Natural killer cell (primary cell): Measurements from ENCODE around the gene PITPNC1. TPM values are rescaled to one million over a fixed set of nuclear protein-coding genes. Genes with fewer than 3 reads are reported as not detected.

Experiments
- ATAC-seq, 3 donors: fragments of 150-1000 bp in 2 of 3; fragments of 200-7000 bp in 1 of 3; cut with Tn5 transposase; 1 replicate in 1 of 3; 2 replicates in 2 of 3; pipeline ENCODE4 v1.10.0; 2021; ENCODE audit warnings: mild to moderate bottlenecking in 2 of 3, moderate library complexity in 2 of 3
- DNase-seq, 2 donors: peaks; one replicate each; pipeline versions ENCODE4 v3.0.0 to v3.0.0-alpha.2; 2013 to 2021; ENCODE audit warnings: mixed read lengths in 1 of 2
- H3K27ac ChIP-seq: one replicate; pipeline ENCODE4 v1.5.1; 2013; ENCODE audit warnings: mild to moderate bottlenecking, low read length
- H3K27me3 ChIP-seq: one replicate; pipeline ENCODE4 v1.6.1; 2013; ENCODE audit warnings: low read length; ENCODE audit not compliant: control insufficient read depth, insufficient read depth
- H3K36me3 ChIP-seq: one replicate; pipeline ENCODE4 v1.6.1; 2013; ENCODE audit warnings: low read length; ENCODE audit not compliant: control insufficient read depth, insufficient read depth
- H3K4me1 ChIP-seq: one replicate; pipeline ENCODE4 v1.6.1; 2013; ENCODE audit warnings: low read length; ENCODE audit not compliant: control insufficient read depth, insufficient read depth
- H3K4me3 ChIP-seq: one replicate; pipeline ENCODE4 v1.5.1; 2013; ENCODE audit warnings: low read length
- H3K9me3 ChIP-seq: one replicate; pipeline ENCODE4 v1.6.1; 2013; ENCODE audit warnings: low read length; ENCODE audit not compliant: control insufficient read depth, insufficient read depth
- H3K27ac Mint-ChIP-seq, 2 donors: one replicate each; pipeline ENCODE4 v1.8.0; 2022; ENCODE audit warnings: mild to moderate bottlenecking in 2 of 2, mixed read lengths in 2 of 2, moderate library complexity in 1 of 2
- H3K27me3 Mint-ChIP-seq, 2 donors: one replicate each; pipeline ENCODE4 v1.8.0; 2022; ENCODE audit warnings: low read depth in 2 of 2, mixed read lengths in 2 of 2
- H3K36me3 Mint-ChIP-seq: one replicate; pipeline ENCODE4 v1.8.0; 2022; ENCODE audit warnings: mixed read lengths
- H3K4me1 Mint-ChIP-seq, 2 donors: one replicate each; pipeline ENCODE4 v1.8.0; 2022; ENCODE audit warnings: mixed read lengths in 2 of 2
- H3K4me3 Mint-ChIP-seq: one replicate; pipeline ENCODE4 v1.8.0; 2022; ENCODE audit warnings: mild to moderate bottlenecking, moderate library complexity, mixed read lengths
- H3K9me3 Mint-ChIP-seq, 2 donors: one replicate each; pipeline ENCODE4 v1.8.0; 2022; ENCODE audit warnings: mixed read lengths in 2 of 2
- WGBS: methylation state at CpG from one replicate; pipeline ENCODE4 v1.1.7; 2013; ENCODE audit warnings: missing lambda C conversion rate; ENCODE audit not compliant: insufficient coverage; 5-methylcytosine and 5-hydroxymethylcytosine counted together
- intact Hi-C: fragments of 100-400 bp; cut with micrococcal nuclease; formaldehyde crosslinking; loops from one replicate; pipeline ENCODE4 v1.14.2; 2022
- total RNA-seq, 4 donors: library from RNA; stranded (reverse); fragments of 120-200 nt in 1 of 4; gene quantifications; one replicate each; pipeline versions ENCODE4 v1.2.3 to v1.2.4, GENCODE V29; 2013 to 2022
- TF ChIP-seq, protein P1 (sequence below): fragments of 200-600 bp; IDR thresholded peaks from one replicate; pipeline ENCODE4 v1.8.0; 2022; ENCODE audit warnings: antibody characterized with exemption

Gene PITPNC1
- total RNA-seq, 3 donors from 2014 or later (not counting 1 experiment from before 2014, with no cell fraction given), result 150 to 185 (median 169) TPM

DNA sequence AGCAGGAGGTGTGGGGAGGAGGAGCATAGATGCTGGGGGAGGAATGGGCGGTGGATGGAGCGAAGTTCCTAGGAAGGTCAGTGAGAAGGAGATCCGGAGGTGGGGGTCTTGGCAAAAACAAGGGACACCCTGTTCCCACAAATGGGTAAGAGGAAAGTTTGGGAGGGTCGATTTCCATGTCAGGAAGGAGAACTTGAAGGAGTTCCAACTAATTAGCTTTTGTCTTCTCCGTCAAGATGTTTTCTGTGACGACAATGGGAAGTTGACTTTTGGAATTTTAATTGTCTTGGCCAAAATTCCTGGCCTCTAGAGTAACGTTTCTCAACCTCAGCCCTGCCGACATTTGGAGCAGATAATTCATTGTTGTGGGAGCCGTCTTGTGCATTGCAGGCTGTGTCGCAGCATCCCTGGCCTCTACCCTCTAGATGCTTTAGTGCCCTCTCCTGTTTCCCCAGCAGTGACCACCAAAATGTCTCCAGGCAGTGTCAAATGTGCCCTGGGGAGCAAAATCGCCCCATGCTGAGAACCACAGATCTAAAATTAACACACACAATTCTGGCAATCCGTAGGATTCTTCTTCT lies 97.1 kb downstream of the PITPNC1 start:
- WGBS, result 85% methylated on average over 12 of the region's 12 CpGs
- DNase-seq (peak in 1 of 2 donors; percentile 34), ATAC-seq (no peak)
- Mint-ChIP-seq H3K9me3 (no peaks in the 10 kb centered on the region), H3K27me3 (no peaks in the 10 kb centered on the region), H3K27ac (peak overlapping the region; percentile 89 to 94), H3K4me3 (peak overlapping the region; percentile 65), H3K36me3 (no peaks in the 10 kb centered on the region), H3K4me1 (peaks cover 64 to 68% of the 10 kb centered on the region in 2 donors)
- no peaks in the 10 kb centered on the region for H3K27me3 ChIP-seq
- no peaks in the 10 kb centered on the region for H3K9me3 ChIP-seq
- intact Hi-C loops, result loop anchor here (2.0 kb wide), 1 partner anchor 87 kb away; no protein-coding TSS in a partner anchor
- H3K4me3 ChIP-seq, result no peak overlapping the region
- TF ChIP-seq, protein P1, sequence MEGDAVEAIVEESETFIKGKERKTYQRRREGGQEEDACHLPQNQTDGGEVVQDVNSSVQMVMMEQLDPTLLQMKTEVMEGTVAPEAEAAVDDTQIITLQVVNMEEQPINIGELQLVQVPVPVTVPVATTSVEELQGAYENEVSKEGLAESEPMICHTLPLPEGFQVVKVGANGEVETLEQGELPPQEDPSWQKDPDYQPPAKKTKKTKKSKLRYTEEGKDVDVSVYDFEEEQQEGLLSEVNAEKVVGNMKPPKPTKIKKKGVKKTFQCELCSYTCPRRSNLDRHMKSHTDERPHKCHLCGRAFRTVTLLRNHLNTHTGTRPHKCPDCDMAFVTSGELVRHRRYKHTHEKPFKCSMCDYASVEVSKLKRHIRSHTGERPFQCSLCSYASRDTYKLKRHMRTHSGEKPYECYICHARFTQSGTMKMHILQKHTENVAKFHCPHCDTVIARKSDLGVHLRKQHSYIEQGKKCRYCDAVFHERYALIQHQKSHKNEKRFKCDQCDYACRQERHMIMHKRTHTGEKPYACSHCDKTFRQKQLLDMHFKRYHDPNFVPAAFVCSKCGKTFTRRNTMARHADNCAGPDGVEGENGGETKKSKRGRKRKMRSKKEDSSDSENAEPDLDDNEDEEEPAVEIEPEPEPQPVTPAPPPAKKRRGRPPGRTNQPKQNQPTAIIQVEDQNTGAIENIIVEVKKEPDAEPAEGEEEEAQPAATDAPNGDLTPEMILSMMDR, result no peak
- no peaks in the 10 kb centered on the region for H3K36me3 ChIP-seq
- H3K4me1 ChIP-seq, result peaks cover 76% of the 10 kb centered on the region
- H3K27ac ChIP-seq, result peak overlapping the region; percentile 83

DNA sequence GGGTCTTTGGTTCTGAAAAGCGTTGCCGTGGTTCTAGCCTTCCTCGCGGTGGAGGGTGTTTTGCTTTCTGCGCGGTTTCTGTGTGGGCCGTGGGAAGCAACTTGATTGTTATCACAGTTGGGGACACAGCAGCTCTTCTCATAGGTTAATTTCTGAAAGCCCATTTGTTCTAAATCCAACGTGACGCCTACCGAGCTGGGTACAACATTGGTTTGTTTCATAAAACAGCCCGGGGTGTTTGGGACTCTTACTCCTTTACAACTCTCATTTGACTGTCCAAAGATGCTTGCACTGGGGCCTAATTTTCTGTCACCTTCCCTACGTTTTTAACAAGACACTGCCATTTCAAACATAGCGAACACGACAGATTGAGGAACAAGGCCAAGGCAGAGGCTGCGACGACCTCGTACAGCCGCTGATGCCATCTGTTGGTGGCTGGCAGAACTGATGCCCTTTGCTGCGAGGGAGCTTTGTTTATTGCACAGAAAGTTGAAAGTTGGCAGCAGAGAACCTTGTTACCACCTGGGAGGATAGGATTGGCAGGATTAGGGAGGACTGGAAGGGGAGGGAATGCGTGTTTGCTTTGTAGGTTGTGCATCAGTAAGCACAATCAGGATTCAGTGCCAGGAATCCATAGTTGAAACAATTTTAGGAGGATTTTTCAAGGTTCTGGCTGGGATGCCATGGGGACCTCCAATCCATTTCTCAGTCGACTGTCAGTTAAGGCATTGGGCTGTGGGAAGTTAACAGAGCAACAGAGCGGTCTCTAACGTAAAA lies 98.3 kb downstream of the PITPNC1 start:
- Mint-ChIP-seq H3K4me3 (peak overlapping the region; percentile 65), H3K27me3 (no peaks in the 10 kb centered on the region), H3K27ac (peak overlapping the region; percentile 89 to 94), H3K9me3 (no peaks in the 10 kb centered on the region), H3K36me3 (no peaks in the 10 kb centered on the region), H3K4me1 (peaks cover 61 to 62% of the 10 kb centered on the region in 2 donors)
- DNase-seq (peak; percentile 79 to 95), ATAC-seq (peak; percentile 78 to 95 (median 85))
- 21% methylated on average over 22 of the region's 23 CpGs for WGBS
- Histone ChIP-seq H3K27me3 (no peaks in the 10 kb centered on the region), H3K36me3 (no peaks in the 10 kb centered on the region), H3K27ac (peak overlapping the region; percentile 83), H3K4me3 (no peak overlapping the region), H3K9me3 (no peaks in the 10 kb centered on the region), H3K4me1 (peaks cover 66% of the 10 kb centered on the region)
- intact Hi-C loops, result loop anchor here (1.0 to 2.0 kb wide), 6 partner anchors 22 to 101 kb away; no protein-coding TSS in a partner anchor
- TF ChIP-seq, protein P1, result peak; percentile 91

DNA sequence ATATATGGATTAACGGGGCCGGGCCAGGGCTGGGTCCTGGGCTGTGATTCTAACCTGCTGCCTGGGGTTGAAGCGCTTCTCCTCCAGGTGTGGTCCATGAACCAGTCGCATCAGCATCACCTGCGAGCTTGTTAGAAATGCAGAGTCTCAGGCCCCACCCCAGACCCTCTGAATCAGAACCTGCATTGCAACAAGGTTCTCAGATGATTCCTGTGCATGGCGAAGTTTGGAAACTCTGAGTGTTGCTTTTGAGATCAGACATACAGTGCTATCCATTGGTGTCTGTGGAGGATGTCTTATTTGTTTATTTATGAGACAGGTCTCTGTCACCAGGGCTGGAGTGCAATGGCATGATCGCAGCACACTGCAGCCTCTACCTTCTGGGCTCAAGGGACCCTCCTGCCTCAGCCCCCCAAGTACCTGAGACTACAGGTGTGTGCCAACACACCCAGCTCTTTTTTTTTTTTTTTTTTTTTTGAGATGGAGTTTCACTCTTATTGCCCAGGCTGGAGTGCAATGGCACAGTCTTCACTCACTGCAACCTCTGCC lies 99.8 kb downstream of the PITPNC1 start:
- ATAC-seq (no peak), DNase-seq (no peak)
- no peaks in the 10 kb centered on the region for H3K36me3 ChIP-seq
- H3K4me1 Mint-ChIP-seq, result peaks cover 61 to 62% of the 10 kb centered on the region in 2 donors
- intact Hi-C loops, result no loop called here
- H3K4me3 Mint-ChIP-seq, result no peak overlapping the region
- no peaks in the 10 kb centered on the region for H3K9me3 Mint-ChIP-seq
- TF ChIP-seq, protein P1, result no peak
- H3K9me3 ChIP-seq, result no peaks in the 10 kb centered on the region
- WGBS, result 97% methylated on average over 6 of the region's 7 CpGs
- peak overlapping the region; percentile 78 for H3K27ac ChIP-seq
- H3K36me3 Mint-ChIP-seq, result no peaks in the 10 kb centered on the region
- H3K27me3 Mint-ChIP-seq, result no peaks in the 10 kb centered on the region
- peaks cover 68% of the 10 kb centered on the region for H3K4me1 ChIP-seq
- H3K4me3 ChIP-seq, result no peak overlapping the region
- peak overlapping the region; percentile 89 to 94 for H3K27ac Mint-ChIP-seq
- H3K27me3 ChIP-seq, result no peaks in the 10 kb centered on the region
